Activated CD8-positive, alpha-beta memory T cell treated with anti-CD3 and anti-CD28 coated beads, Interleukin-2, amount 10 ng/mL, durations not matched to agents 7 days and 5 days (primary cell): Measurements from ENCODE around the gene USP12. TPM values are rescaled to one million over a fixed set of nuclear protein-coding genes. Genes with fewer than 3 reads are reported as not detected.
"Not testable (repeated sequence)": the region's sequence is repeated elsewhere in the genome, so short reads cannot be mapped to it uniquely, and the experiment has no call there.

Experiments used
- ATAC-seq: fragments of 150-1000 bp; cut with Tn5 transposase; one replicate; pipeline ENCODE4 v1.10.0; 2021; ENCODE audit warnings: moderate library complexity
- CTCF ChIA-PET: fragments of 350-600 bp; sonication (Branson Sonifier 250); formaldehyde crosslinking; loops from one replicate; lab custom pipeline; 2021; ENCODE audit warnings: antibody characterized with exemption; lab: Charles Lee
- DNase-seq: peaks from one replicate; pipeline ENCODE4 v3.0.0-alpha.2; 2020
- H3K27ac Mint-ChIP-seq: one replicate; pipeline ENCODE4 v1.8.0; 2021; ENCODE audit warnings: mild to moderate bottlenecking, mixed read lengths
- H3K27me3 Mint-ChIP-seq: one replicate; pipeline ENCODE4 v1.8.0; 2021; ENCODE audit warnings: mixed read lengths
- H3K36me3 Mint-ChIP-seq: one replicate; pipeline ENCODE4 v1.8.0; 2021; ENCODE audit warnings: mild to moderate bottlenecking, mixed read lengths
- H3K4me1 Mint-ChIP-seq: one replicate; pipeline ENCODE4 v1.8.0; 2021; ENCODE audit warnings: mixed read lengths
- H3K4me3 Mint-ChIP-seq: one replicate; pipeline ENCODE4 v1.8.0; 2021; ENCODE audit warnings: mild to moderate bottlenecking, moderate library complexity, mixed read lengths
- H3K9me3 Mint-ChIP-seq: one replicate; pipeline ENCODE4 v1.8.0; 2022; ENCODE audit warnings: low read depth, mixed read lengths
- total RNA-seq, 2 experiments: library from RNA; stranded (reverse); gene quantifications; one replicate each; pipeline ENCODE4 v1.2.3, GENCODE V29; 2021

Gene USP12
- total RNA-seq, 2 experiments from 2014 or later, result 32.0 to 38.9 TPM

GRCh38 chr13:27160657-27161295 is 10.8 kb downstream of the USP12 start:
- H3K36me3 Mint-ChIP-seq, result peaks cover 53% of the 10 kb centered on the region
- no peak for DNase-seq
- CTCF ChIA-PET, result interaction anchor here (0.7 to 1.6 kb wide), 3 partner anchors 9 to 176 kb away, joined by 3 to 4 read pairs (median 3); no protein-coding TSS in a partner anchor
- H3K27me3 Mint-ChIP-seq, result no peaks in the 10 kb centered on the region
- peaks cover 10% of the 10 kb centered on the region for H3K9me3 Mint-ChIP-seq
- peak overlapping the region; percentile 58 for H3K27ac Mint-ChIP-seq
- peaks cover 49% of the 10 kb centered on the region for H3K4me1 Mint-ChIP-seq
- no peak for ATAC-seq
- H3K4me3 Mint-ChIP-seq, result peak overlapping the region; percentile 32

- Mint-ChIP-seq H3K27me3 (no peaks in the 10 kb centered on the region), H3K9me3 (peaks cover 10% of the 10 kb centered on the region), H3K27ac (peak overlapping the region; percentile 58), H3K4me3 (no peak overlapping the region), H3K4me1 (peaks cover 45% of the 10 kb centered on the region), H3K36me3 (peaks cover 51% of the 10 kb centered on the region)
- CTCF ChIA-PET, result interaction anchor here (1.6 kb wide), 1 partner anchor 10 kb away, joined by 4 read pairs; no protein-coding TSS in a partner anchor
- DNase-seq (no peak), ATAC-seq (no peak)
These were observed 11.6 kb downstream of the USP12 start for GRCh38 chr13:27159806-27160563.

GRCh38 chr13:27158335-27158734 is 13.3 kb downstream of the USP12 start:
- CTCF ChIA-PET, result no interaction called here
- Mint-ChIP-seq H3K27ac (no peak overlapping the region), H3K4me1 (peaks cover 41% of the 10 kb centered on the region), H3K36me3 (peaks cover 56% of the 10 kb centered on the region), H3K27me3 (no peaks in the 10 kb centered on the region), H3K4me3 (no peak overlapping the region), H3K9me3 (peaks cover 10% of the 10 kb centered on the region)
- no peak for ATAC-seq
- no peak for DNase-seq

- peaks cover 37% of the 10 kb centered on the region for H3K36me3 Mint-ChIP-seq
- DNase-seq (no peak), ATAC-seq (no peak)
- CTCF ChIA-PET, result no interaction called here
- H3K4me1 Mint-ChIP-seq, result peaks cover 41% of the 10 kb centered on the region
- H3K27me3 Mint-ChIP-seq, result no peaks in the 10 kb centered on the region
- no peak overlapping the region for H3K4me3 Mint-ChIP-seq
- no peak overlapping the region for H3K27ac Mint-ChIP-seq
- peaks cover 3% of the 10 kb centered on the region for H3K9me3 Mint-ChIP-seq
These were observed 19.6 kb downstream of the USP12 start for GRCh38 chr13:27151798-27152599.

GRCh38 chr13:27149702-27150101 is 21.9 kb downstream of the USP12 start:
- CTCF ChIA-PET, result interaction anchor here (1.2 kb wide), 1 partner anchor 16 kb away, joined by 4 read pairs; no protein-coding TSS in a partner anchor
- DNase-seq, result no peak
- no peak for ATAC-seq
- peaks cover 30% of the 10 kb centered on the region for H3K36me3 Mint-ChIP-seq
- no peaks in the 10 kb centered on the region for H3K9me3 Mint-ChIP-seq
- no peak overlapping the region for H3K4me3 Mint-ChIP-seq
- H3K4me1 Mint-ChIP-seq, result peaks cover 57% of the 10 kb centered on the region
- no peaks in the 10 kb centered on the region for H3K27me3 Mint-ChIP-seq
- H3K27ac Mint-ChIP-seq, result no peak overlapping the region

- Mint-ChIP-seq H3K4me3 (no peak overlapping the region), H3K27ac (no peak overlapping the region), H3K9me3 (no peaks in the 10 kb centered on the region), H3K27me3 (no peaks in the 10 kb centered on the region), H3K36me3 (peaks cover 25% of the 10 kb centered on the region), H3K4me1 (peaks cover 56% of the 10 kb centered on the region)
- no peak for ATAC-seq
- DNase-seq, result no peak
- CTCF ChIA-PET, result interaction anchor here (1.2 kb wide), 1 partner anchor 15 kb away, joined by 4 read pairs; no protein-coding TSS in a partner anchor
These were observed 22.7 kb downstream of the USP12 start for GRCh38 chr13:27148900-27149299.

GRCh38 chr13:27147530-27148170 is 24.0 kb downstream of the USP12 start:
- H3K9me3 Mint-ChIP-seq, result no peaks in the 10 kb centered on the region
- DNase-seq (no peak), ATAC-seq (peak; percentile 77)
- H3K4me3 Mint-ChIP-seq, result no peak overlapping the region
- H3K4me1 Mint-ChIP-seq, result peaks cover 58% of the 10 kb centered on the region
- peak overlapping the region; percentile 72 for H3K27ac Mint-ChIP-seq
- H3K27me3 Mint-ChIP-seq, result no peaks in the 10 kb centered on the region
- H3K36me3 Mint-ChIP-seq, result peaks cover 33% of the 10 kb centered on the region
- CTCF ChIA-PET, result interaction anchor here (0.6 to 1.4 kb wide), 3 partner anchors 14 to 215 kb away, joined by 3 read pairs; no protein-coding TSS in a partner anchor

- Mint-ChIP-seq H3K4me1 (peaks cover 39% of the 10 kb centered on the region), H3K9me3 (peaks cover 4% of the 10 kb centered on the region), H3K27ac (no peak overlapping the region), H3K4me3 (no peak overlapping the region), H3K36me3 (peaks cover 41% of the 10 kb centered on the region), H3K27me3 (no peaks in the 10 kb centered on the region)
- ATAC-seq (no peak), DNase-seq (no peak)
- CTCF ChIA-PET, result interaction anchor here (1.5 kb wide), 1 partner anchor 10 kb away, joined by 4 read pairs; no protein-coding TSS in a partner anchor
These were observed 29.9 kb downstream of the USP12 start for GRCh38 chr13:27141746-27142145.

- H3K4me3 Mint-ChIP-seq, H3K27ac Mint-ChIP-seq, H3K9me3 Mint-ChIP-seq, ATAC-seq, DNase-seq, H3K27me3 Mint-ChIP-seq: not testable (repeated sequence)
- peaks cover 41% of the 10 kb centered on the region for H3K36me3 Mint-ChIP-seq
- peaks cover 36% of the 10 kb centered on the region for H3K4me1 Mint-ChIP-seq
- CTCF ChIA-PET, result interaction anchor here (1.5 kb wide), 1 partner anchor 9 kb away, joined by 4 read pairs; no protein-coding TSS in a partner anchor
These were observed 30.5 kb downstream of the USP12 start for GRCh38 chr13:27141159-27141558.

- peaks cover 4% of the 10 kb centered on the region for H3K9me3 Mint-ChIP-seq
- no peak for DNase-seq
- H3K27me3 Mint-ChIP-seq, result no peaks in the 10 kb centered on the region
- CTCF ChIA-PET, result interaction anchor here (1.5 kb wide), 1 partner anchor 22 kb away, joined by 3 read pairs; no protein-coding TSS in a partner anchor
- no peak for ATAC-seq
- H3K36me3 Mint-ChIP-seq, result peaks cover 36% of the 10 kb centered on the region
- H3K27ac Mint-ChIP-seq, result no peak overlapping the region
- H3K4me3 Mint-ChIP-seq, result no peak overlapping the region
- peaks cover 32% of the 10 kb centered on the region for H3K4me1 Mint-ChIP-seq
These were observed 31.6 kb downstream of the USP12 start for GRCh38 chr13:27140060-27140459.

GRCh38 chr13:27139565-27139964 is 32.0 kb downstream of the USP12 start:
- peaks cover 35% of the 10 kb centered on the region for H3K36me3 Mint-ChIP-seq
- no peak overlapping the region for H3K4me3 Mint-ChIP-seq
- DNase-seq, result no peak
- peaks cover 4% of the 10 kb centered on the region for H3K9me3 Mint-ChIP-seq
- no peaks in the 10 kb centered on the region for H3K27me3 Mint-ChIP-seq
- CTCF ChIA-PET, result interaction anchor here (1.5 kb wide), 1 partner anchor 22 kb away, joined by 3 read pairs; no protein-coding TSS in a partner anchor
- no peak overlapping the region for H3K27ac Mint-ChIP-seq
- peaks cover 35% of the 10 kb centered on the region for H3K4me1 Mint-ChIP-seq
- no peak for ATAC-seq

- CTCF ChIA-PET, result interaction anchor here (0.8 to 1.5 kb wide), 2 partner anchors 23 to 32 kb away, joined by 3 read pairs; no protein-coding TSS in a partner anchor
- Mint-ChIP-seq H3K36me3 (peaks cover 33% of the 10 kb centered on the region), H3K9me3 (peaks cover 4% of the 10 kb centered on the region), H3K4me1 (peaks cover 41% of the 10 kb centered on the region), H3K27me3 (no peaks in the 10 kb centered on the region), H3K27ac (peak overlapping the region; percentile 19), H3K4me3 (no peak overlapping the region)
- ATAC-seq (no peak), DNase-seq (no peak)
These were observed 33.0 kb downstream of the USP12 start for GRCh38 chr13:27138457-27139093.
